Activated naive CD8-positive, alpha-beta T cell treated with anti-CD3 and anti-CD28 coated beads, Interleukin-2, amount 50 U/mL, for 24 hours (primary cell): ENCODE measurements around the gene PRSS57.

Source experiments
- ATAC-seq: fragments of 150-1000 bp; cut with Tn5 transposase; one replicate; pipeline ENCODE4 v1.10.0; 2021
- DNase-seq: peaks from one replicate; pipeline ENCODE4 v3.0.0; 2021
- H3K27ac Mint-ChIP-seq: one replicate; pipeline ENCODE4 v1.8.0; 2021; ENCODE audit warnings: mild to moderate bottlenecking, mixed read lengths
- H3K27me3 Mint-ChIP-seq: one replicate; pipeline ENCODE4 v1.8.0; 2021; ENCODE audit warnings: mixed read lengths
- H3K36me3 Mint-ChIP-seq: one replicate; pipeline ENCODE4 v1.8.0; 2021; ENCODE audit warnings: low read depth, mixed read lengths
- H3K4me1 Mint-ChIP-seq: one replicate; pipeline ENCODE4 v1.8.0; 2021; ENCODE audit warnings: mixed read lengths
- H3K4me3 Mint-ChIP-seq: one replicate; pipeline ENCODE4 v1.8.0; 2021; ENCODE audit warnings: mild to moderate bottlenecking, moderate library complexity, mixed read lengths
- H3K9me3 Mint-ChIP-seq: one replicate; pipeline ENCODE4 v1.8.0; 2021; ENCODE audit warnings: mixed read lengths

PRSS57 gene

GRCh38 chr19:658916-659839 lies 36.1 kb downstream of the PRSS57 start:
- Mint-ChIP-seq H3K4me1 (peaks cover 58% of the 10 kb centered on the region), H3K4me3 (peak overlapping the region; percentile 95), H3K27me3 (no peaks in the 10 kb centered on the region), H3K27ac (peak overlapping the region; percentile 90), H3K36me3 (peaks cover 14% of the 10 kb centered on the region), H3K9me3 (no peaks in the 10 kb centered on the region)
- ATAC-seq (no peak), DNase-seq (no peak)

- peaks cover 18% of the 10 kb centered on the region for H3K36me3 Mint-ChIP-seq
- no peak for DNase-seq
- no peaks in the 10 kb centered on the region for H3K9me3 Mint-ChIP-seq
- ATAC-seq: no peak
- H3K27me3 Mint-ChIP-seq: no peaks in the 10 kb centered on the region
- no peak overlapping the region for H3K27ac Mint-ChIP-seq
- H3K4me3 Mint-ChIP-seq: no peak overlapping the region
- peaks cover 53% of the 10 kb centered on the region for H3K4me1 Mint-ChIP-seq
Measured at GRCh38 chr19:658059-658839, 37.0 kb downstream of the PRSS57 start.

GRCh38 chr19:657611-658010 lies 37.6 kb downstream of the PRSS57 start:
- Mint-ChIP-seq H3K27ac (no peak overlapping the region), H3K36me3 (peaks cover 18% of the 10 kb centered on the region), H3K4me1 (peaks cover 53% of the 10 kb centered on the region), H3K9me3 (no peaks in the 10 kb centered on the region), H3K4me3 (no peak overlapping the region), H3K27me3 (no peaks in the 10 kb centered on the region)
- DNase-seq (no peak), ATAC-seq (no peak)

GRCh38 chr19:656751-657559 lies 38.3 kb downstream of the PRSS57 start:
- H3K36me3 Mint-ChIP-seq: peaks cover 18% of the 10 kb centered on the region
- no peaks in the 10 kb centered on the region for H3K9me3 Mint-ChIP-seq
- peaks cover 53% of the 10 kb centered on the region for H3K4me1 Mint-ChIP-seq
- H3K4me3 Mint-ChIP-seq: no peak overlapping the region
- no peak overlapping the region for H3K27ac Mint-ChIP-seq
- H3K27me3 Mint-ChIP-seq: no peaks in the 10 kb centered on the region
- ATAC-seq (no peak), DNase-seq (no peak)

- ATAC-seq (no peak), DNase-seq (no peak)
- no peaks in the 10 kb centered on the region for H3K27me3 Mint-ChIP-seq
- H3K36me3 Mint-ChIP-seq: peaks cover 14% of the 10 kb centered on the region
- no peak overlapping the region for H3K27ac Mint-ChIP-seq
- no peak overlapping the region for H3K4me3 Mint-ChIP-seq
- H3K9me3 Mint-ChIP-seq: no peaks in the 10 kb centered on the region
- peaks cover 48% of the 10 kb centered on the region for H3K4me1 Mint-ChIP-seq
Measured at GRCh38 chr19:655691-656090, 39.6 kb downstream of the PRSS57 start.

GRCh38 chr19:653425-653824 lies 41.8 kb downstream of the PRSS57 start:
- Mint-ChIP-seq H3K27me3 (no peaks in the 10 kb centered on the region), H3K9me3 (no peaks in the 10 kb centered on the region), H3K27ac (no peak overlapping the region), H3K4me1 (peaks cover 31% of the 10 kb centered on the region), H3K4me3 (no peak overlapping the region), H3K36me3 (peaks cover 15% of the 10 kb centered on the region)
- DNase-seq (no peak), ATAC-seq (no peak)

GRCh38 chr19:652467-653389 lies 42.5 kb downstream of the PRSS57 start:
- no peak for DNase-seq
- Mint-ChIP-seq H3K4me3 (no peak overlapping the region), H3K4me1 (peaks cover 29% of the 10 kb centered on the region), H3K9me3 (no peaks in the 10 kb centered on the region), H3K27me3 (no peaks in the 10 kb centered on the region), H3K27ac (no peak overlapping the region), H3K36me3 (peaks cover 15% of the 10 kb centered on the region)
- ATAC-seq: no peak

- peaks cover 15% of the 10 kb centered on the region for H3K36me3 Mint-ChIP-seq
- H3K27me3 Mint-ChIP-seq: no peaks in the 10 kb centered on the region
- no peak for DNase-seq
- ATAC-seq: no peak
- H3K9me3 Mint-ChIP-seq: no peaks in the 10 kb centered on the region
- no peak overlapping the region for H3K27ac Mint-ChIP-seq
- no peak overlapping the region for H3K4me3 Mint-ChIP-seq
- H3K4me1 Mint-ChIP-seq: peaks cover 23% of the 10 kb centered on the region
Measured at GRCh38 chr19:651991-652390, 43.3 kb downstream of the PRSS57 start.

- Mint-ChIP-seq H3K4me3 (no peak overlapping the region), H3K27ac (no peak overlapping the region), H3K36me3 (peaks cover 17% of the 10 kb centered on the region), H3K9me3 (no peaks in the 10 kb centered on the region), H3K4me1 (peaks cover 19% of the 10 kb centered on the region), H3K27me3 (no peaks in the 10 kb centered on the region)
- DNase-seq: no peak
- no peak for ATAC-seq
Measured at GRCh38 chr19:651114-651818, 44.0 kb downstream of the PRSS57 start.

- ATAC-seq: no peak
- Mint-ChIP-seq H3K27me3 (no peaks in the 10 kb centered on the region), H3K27ac (no peak overlapping the region), H3K4me3 (no peak overlapping the region), H3K4me1 (peaks cover 9% of the 10 kb centered on the region), H3K9me3 (no peaks in the 10 kb centered on the region), H3K36me3 (peaks cover 17% of the 10 kb centered on the region)
- no peak for DNase-seq
Measured at GRCh38 chr19:650121-650520, 45.1 kb downstream of the PRSS57 start.

- Mint-ChIP-seq H3K27me3 (no peaks in the 10 kb centered on the region), H3K9me3 (no peaks in the 10 kb centered on the region), H3K36me3 (peaks cover 15% of the 10 kb centered on the region), H3K4me1 (peaks cover 5% of the 10 kb centered on the region), H3K27ac (no peak overlapping the region), H3K4me3 (no peak overlapping the region)
- no peak for DNase-seq
- no peak for ATAC-seq
Measured at GRCh38 chr19:648904-649801, 46.1 kb downstream of the PRSS57 start.

- Mint-ChIP-seq H3K4me3 (no peak overlapping the region), H3K27ac (no peak overlapping the region), H3K9me3 (no peaks in the 10 kb centered on the region), H3K4me1 (peaks cover 3% of the 10 kb centered on the region), H3K36me3 (peaks cover 10% of the 10 kb centered on the region), H3K27me3 (no peaks in the 10 kb centered on the region)
- ATAC-seq (no peak), DNase-seq (no peak)
Measured at GRCh38 chr19:648305-648704, 46.9 kb downstream of the PRSS57 start.
